ENCODE measurements around the gene LMNA. TPM values are rescaled to one million over a fixed set of nuclear protein-coding genes. Genes with fewer than 3 reads are reported as not detected.

The LMNA gene
- total and polyA plus RNA-seq, 2 experiments from 2014 or later = 1,219 to 1,230 TPM

DNA sequence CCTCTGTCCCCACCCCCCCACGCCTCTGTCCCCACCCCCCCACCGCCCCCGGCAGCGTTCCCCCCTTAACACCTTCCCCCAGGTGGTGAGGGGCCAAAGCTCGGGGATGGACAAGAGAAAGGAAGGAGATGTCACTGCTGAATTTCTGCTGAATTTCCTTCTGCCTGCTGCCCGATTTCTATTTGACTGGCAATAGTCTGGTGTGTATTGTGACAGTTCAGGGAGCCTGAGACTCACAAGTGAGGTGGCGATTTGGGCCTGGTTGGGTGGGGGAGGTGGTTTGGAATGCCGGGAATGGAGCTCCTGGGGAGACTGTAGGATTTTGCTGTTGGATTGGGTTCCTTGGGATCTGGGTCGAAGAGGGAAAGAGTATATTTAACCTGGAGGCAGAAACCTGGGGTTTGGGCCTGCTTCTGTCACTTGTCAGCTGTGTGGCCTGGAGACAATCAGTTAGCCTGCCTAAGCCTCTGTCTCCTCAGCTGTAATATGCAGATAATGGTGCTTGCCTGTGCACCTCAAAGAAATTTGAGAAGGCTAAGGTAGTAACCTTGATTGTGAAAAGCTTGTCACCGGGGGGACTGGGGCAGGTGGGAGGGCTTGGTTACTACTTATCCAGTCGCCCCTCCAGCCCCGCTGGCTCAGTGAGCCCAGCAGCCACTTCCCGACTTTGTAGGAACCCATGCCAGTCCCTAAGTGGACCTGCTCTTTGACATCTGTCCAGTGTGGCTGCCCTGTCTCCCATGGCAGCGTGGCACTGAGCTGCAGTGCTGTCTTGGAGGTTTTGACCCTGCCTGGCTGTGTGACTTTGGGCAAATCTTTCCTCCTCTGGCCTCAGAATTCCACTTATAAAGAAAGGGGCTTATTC, 7.7 kb upstream of the LMNA start:
- Histone ChIP-seq H3K9ac (peak overlapping the region; percentile 97), H3K79me2 (ENCODE audit: insufficient read depth) (peaks cover 15% of the 10 kb centered on the region)
- 14 to 15% methylated on average over 14 of the region's 14 CpGs for WGBS, 2 experiments (ENCODE audit: low coverage in 1 of 2, low lambda C conversion rate in 2 of 2, missing lambda C conversion rate in 2 of 2)

DNA sequence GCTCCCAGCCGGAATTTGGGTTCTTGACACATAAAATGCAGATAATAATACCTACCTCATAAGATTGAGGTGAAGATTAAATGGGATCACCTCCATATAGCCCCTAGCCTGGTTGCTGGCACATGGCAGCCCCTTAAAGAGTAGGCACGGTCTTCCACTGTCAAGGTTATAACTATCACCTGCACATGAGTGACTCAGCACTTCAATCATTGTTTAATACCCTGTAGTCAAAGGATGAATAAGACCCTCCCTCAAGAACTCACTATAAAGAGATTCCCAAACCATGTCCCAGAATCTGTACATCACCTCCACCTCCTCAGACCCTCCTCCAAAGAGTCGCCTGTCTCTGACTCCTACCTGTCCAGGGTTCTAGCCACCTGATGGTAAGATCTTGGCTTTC, 6.5 kb upstream of the LMNA start:
- in situ Hi-C loops (cut with MboI) = no loop called here
- Histone ChIP-seq H3F3A (ENCODE audit: insufficient read depth) (peaks cover 9% of the 10 kb centered on the region), H3K79me2 (ENCODE audit: insufficient read depth) (peaks cover 15% of the 10 kb centered on the region), H3K9me2 (ENCODE audit: insufficient read depth) (no peaks in the 10 kb centered on the region), H3K4me2 (ENCODE audit: unreplicated experiment) (no peak overlapping the region), H4K20me1 (ENCODE audit: insufficient read depth) (no peaks in the 10 kb centered on the region), H3K27ac (no peak overlapping the region), H2AFZ (no peak overlapping the region), H3K4me3 (no peak overlapping the region), H3K9ac (no peak overlapping the region), H3K4me1 (ENCODE audit: insufficient read depth) (peaks cover 44% of the 10 kb centered on the region), H3K36me3 (ENCODE audit: low read depth) (no peaks in the 10 kb centered on the region), H3K9me3 (ENCODE audit: low read depth) (no peaks in the 10 kb centered on the region), H3K27me3 (replicated peaks; ENCODE audit: insufficient read depth) (no peaks in the 10 kb centered on the region)
- DNase-seq = no peak
- WGBS, 2 experiments (ENCODE audit: low coverage in 1 of 2, low lambda C conversion rate in 2 of 2, missing lambda C conversion rate in 2 of 2) = 84 to 87% methylated on average over 3 of the region's 3 CpGs
- TF ChIP-seq EZH2phosphoT487 (IDR thresholded peaks at IDR 0.05; ENCODE audit: insufficient read depth, low read depth) = no peak
- TF ChIP-seq EZH2 (IDR thresholded peaks at IDR 0.05; ENCODE audit: insufficient read depth, poor library complexity, severe bottlenecking) = no peak

More for the DNA sequence above, 7.7 kb upstream of the LMNA start:
- peak; percentile 77 for DNase-seq
- Histone ChIP-seq H4K20me1 (ENCODE audit: insufficient read depth) (no peaks in the 10 kb centered on the region), H3K27me3 (replicated peaks; ENCODE audit: insufficient read depth) (no peaks in the 10 kb centered on the region), H3K4me2 (ENCODE audit: unreplicated experiment) (peak overlapping the region; percentile 59), H3K27ac (peak overlapping the region; percentile 99), H3F3A (ENCODE audit: insufficient read depth) (peaks cover 9% of the 10 kb centered on the region), H3K4me3 (peak overlapping the region; percentile 34), H3K4me1 (ENCODE audit: insufficient read depth) (peaks cover 46% of the 10 kb centered on the region), H3K9me2 (ENCODE audit: insufficient read depth) (no peaks in the 10 kb centered on the region), H3K36me3 (ENCODE audit: low read depth) (no peaks in the 10 kb centered on the region), H3K9me3 (ENCODE audit: low read depth) (no peaks in the 10 kb centered on the region), H2AFZ (peak overlapping the region; percentile 24; the same call in 1 of the 2 replicates)
- TF ChIP-seq EZH2 (IDR thresholded peaks at IDR 0.05; ENCODE audit: insufficient read depth, poor library complexity, severe bottlenecking) (no peak), EZH2phosphoT487 (IDR thresholded peaks at IDR 0.05; ENCODE audit: insufficient read depth, low read depth) (no peak)
- in situ Hi-C loops (cut with MboI) = no loop called here

DNA sequence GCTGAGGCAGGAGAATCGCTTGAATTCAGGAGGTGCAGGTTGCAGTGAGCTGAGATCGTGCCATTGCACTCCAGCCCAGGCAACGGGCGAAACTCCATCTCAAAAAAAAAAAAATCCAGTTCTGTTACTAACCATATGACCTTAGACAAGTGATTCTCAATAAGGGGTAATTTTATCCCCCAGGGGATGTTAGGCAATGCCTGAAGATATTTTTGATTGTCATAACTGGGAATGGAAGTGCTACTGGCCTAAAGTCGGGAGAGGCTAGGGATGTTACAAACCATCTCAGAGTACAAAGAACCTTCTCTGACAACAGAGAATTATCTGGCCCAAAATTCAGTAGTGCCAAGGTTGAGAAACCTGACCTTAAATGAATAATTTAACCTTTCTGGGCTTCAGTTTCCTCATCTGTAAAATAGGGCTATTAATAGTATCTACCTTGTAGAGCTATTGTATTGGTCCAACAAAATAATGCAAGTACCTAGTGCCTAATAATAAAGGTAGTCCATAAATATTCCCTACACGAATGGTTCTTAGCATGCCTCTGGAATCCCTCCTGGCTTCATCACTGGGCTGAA, 5.8 kb upstream of the LMNA start:
- DNase-seq = peak; percentile 11
- WGBS, 2 experiments (ENCODE audit: low coverage in 1 of 2, low lambda C conversion rate in 2 of 2, missing lambda C conversion rate in 2 of 2) = 87% methylated on average over 6 of the region's 6 CpGs
- H3K9me2 ChIP-seq (ENCODE audit: insufficient read depth) = no peaks in the 10 kb centered on the region
- H3K9me3 ChIP-seq (ENCODE audit: low read depth) = no peaks in the 10 kb centered on the region
- H3K4me1 ChIP-seq (ENCODE audit: insufficient read depth) = peaks cover 44% of the 10 kb centered on the region
- H3F3A ChIP-seq (ENCODE audit: insufficient read depth) = peaks cover 11% of the 10 kb centered on the region
- H4K20me1 ChIP-seq (ENCODE audit: insufficient read depth) = no peaks in the 10 kb centered on the region
- H3K79me2 ChIP-seq (ENCODE audit: insufficient read depth) = peaks cover 22% of the 10 kb centered on the region
- no peak overlapping the region for H3K27ac ChIP-seq
- H3K4me2 ChIP-seq (ENCODE audit: unreplicated experiment) = no peak overlapping the region
- H3K4me3 ChIP-seq = no peak overlapping the region
- in situ Hi-C loops (cut with MboI) = no loop called here
- no peaks in the 10 kb centered on the region for H3K36me3 ChIP-seq (ENCODE audit: low read depth)
- H3K27me3 ChIP-seq (replicated peaks; ENCODE audit: insufficient read depth) = no peaks in the 10 kb centered on the region
- TF ChIP-seq EZH2 (IDR thresholded peaks at IDR 0.05; ENCODE audit: insufficient read depth, poor library complexity, severe bottlenecking) (no peak), EZH2phosphoT487 (IDR thresholded peaks at IDR 0.05; ENCODE audit: insufficient read depth, low read depth) (no peak)
- no peak overlapping the region for H2AFZ ChIP-seq
- no peak overlapping the region for H3K9ac ChIP-seq

DNA sequence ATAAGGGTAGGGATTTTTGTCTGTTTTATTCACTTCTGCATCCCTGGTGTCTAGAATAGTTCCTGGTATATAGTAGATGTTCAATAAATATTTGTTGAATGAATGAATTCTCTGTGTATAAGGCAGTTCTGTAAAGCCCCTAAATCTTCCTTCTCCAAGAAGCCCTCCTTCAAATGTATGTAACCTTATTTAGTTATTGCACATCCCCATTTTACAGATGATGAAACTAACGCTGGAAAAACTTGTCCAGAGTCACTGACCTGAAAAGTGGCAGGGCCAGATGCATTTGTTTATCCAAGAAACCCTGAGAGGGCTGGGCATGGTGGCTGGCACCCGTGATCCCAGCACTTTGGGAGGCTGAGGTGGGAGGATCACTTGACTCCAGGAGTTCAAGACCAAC, 4.3 kb upstream of the LMNA start:
- peaks cover 13% of the 10 kb centered on the region for H3F3A ChIP-seq (ENCODE audit: insufficient read depth)
- H3K27ac ChIP-seq = no peak overlapping the region
- no peak overlapping the region for H2AFZ ChIP-seq
- H4K20me1 ChIP-seq (ENCODE audit: insufficient read depth) = no peaks in the 10 kb centered on the region
- H3K9ac ChIP-seq = no peak overlapping the region
- DNase-seq = no peak
- no peak for TF ChIP-seq EZH2 (IDR thresholded peaks at IDR 0.05; ENCODE audit: insufficient read depth, poor library complexity, severe bottlenecking)
- no peak for TF ChIP-seq EZH2phosphoT487 (IDR thresholded peaks at IDR 0.05; ENCODE audit: insufficient read depth, low read depth)
- no peak overlapping the region for H3K4me2 ChIP-seq (ENCODE audit: unreplicated experiment)
- H3K4me3 ChIP-seq = no peak overlapping the region
- no peaks in the 10 kb centered on the region for H3K9me3 ChIP-seq (ENCODE audit: low read depth)
- H3K36me3 ChIP-seq (ENCODE audit: low read depth) = 0 out of 2 replicates have a peak, but pooled peaks cover 4% of the 10 kb centered on the region
- peaks cover 33% of the 10 kb centered on the region for H3K4me1 ChIP-seq (ENCODE audit: insufficient read depth)
- in situ Hi-C loops (cut with MboI) = no loop called here
- no peaks in the 10 kb centered on the region for H3K9me2 ChIP-seq (ENCODE audit: insufficient read depth)
- peaks cover 20% of the 10 kb centered on the region for H3K79me2 ChIP-seq (ENCODE audit: insufficient read depth)
- H3K27me3 ChIP-seq (replicated peaks; ENCODE audit: insufficient read depth) = no peaks in the 10 kb centered on the region
- WGBS, 2 experiments (ENCODE audit: low coverage in 1 of 2, low lambda C conversion rate in 2 of 2, missing lambda C conversion rate in 2 of 2) = 67 to 86% methylated on average over 2 of the region's 2 CpGs

Measured in GM23248 (cell line).